ENCODE measurements around the gene IL1RAPL1. TPM values are rescaled to one million over a fixed set of nuclear protein-coding genes. Genes with fewer than 3 reads are reported as not detected.

Gene IL1RAPL1
- total and polyA plus RNA-seq, 2 experiments from 2014 or later, result 0.18 to 0.49 TPM

- TF ChIP-seq EZH2 (IDR thresholded peaks at IDR 0.05; ENCODE audit: low read depth, unreplicated experiment) (no peak), ZNF331 (CRISPR knock-in tag; IDR thresholded peaks at IDR 0.05; ENCODE audit: low read depth) (no peak), ZNF114 (CRISPR knock-in tag; IDR thresholded peaks at IDR 0.05) (no peak)
These were observed 682.1 kb downstream of the IL1RAPL1 start (continued) for GRCh38 chrX:29269390-29269789.

GRCh38 chrX:29274517-29274916 lies 687.3 kb downstream of the IL1RAPL1 start:
- Histone ChIP-seq H3K4me2 (no peak overlapping the region), H3K27ac (ENCODE audit: low read depth) (no peak overlapping the region), H2AFZ (no peak overlapping the region), H3K4me1 (ENCODE audit: insufficient read depth) (no peaks in the 10 kb centered on the region), H3K27me3 (ENCODE audit: insufficient read depth) (no peaks in the 10 kb centered on the region), H3K36me3 (ENCODE audit: insufficient read depth) (no peaks in the 10 kb centered on the region), H3K9me2 (ENCODE audit: insufficient read depth) (no peaks in the 10 kb centered on the region), H3K79me2 (replicated peaks; ENCODE audit: insufficient read depth) (no peaks in the 10 kb centered on the region), H3K4me3 (no peak overlapping the region), H3F3A (replicated peaks; ENCODE audit: low read depth) (no peaks in the 10 kb centered on the region), H4K20me1 (replicated peaks; ENCODE audit: insufficient read depth) (no peaks in the 10 kb centered on the region)
- no peak for ATAC-seq
- no peak for DNase-seq (ENCODE audit: low spot score)
- no peaks in the 10 kb centered on the region for H3K27me3 Mint-ChIP-seq (ENCODE audit: insufficient read depth, low read depth, poor library complexity)
- no peak overlapping the region for H3K27ac Mint-ChIP-seq
- TF ChIP-seq STAT1 (IDR thresholded peaks at IDR 0.05; ENCODE audit: unreplicated experiment), result no peak
- TF ChIP-seq NANOG (IDR thresholded peaks at IDR 0.05; ENCODE audit: borderline replicate concordance), result no peak
- no peak for TF ChIP-seq JUNB (IDR thresholded peaks at IDR 0.05; ENCODE audit: unreplicated experiment)
- no peak for TF ChIP-seq ZNF331 (CRISPR knock-in tag; IDR thresholded peaks at IDR 0.05; ENCODE audit: low read depth)
- no peak for TF ChIP-seq CREB1 (CRISPR knock-in tag; IDR thresholded peaks at IDR 0.05; ENCODE audit: low read depth)
- H3K4me3 Mint-ChIP-seq, result no peak overlapping the region
- no peaks in the 10 kb centered on the region for H3K9me3 Mint-ChIP-seq
- H3K36me3 Mint-ChIP-seq (ENCODE audit: low read depth), result no peaks in the 10 kb centered on the region
- no peaks in the 10 kb centered on the region for H3K4me1 Mint-ChIP-seq

GRCh38 chrX:29275928-29276327 lies 688.7 kb downstream of the IL1RAPL1 start:
- H3K27me3 ChIP-seq (ENCODE audit: insufficient read depth), result no peaks in the 10 kb centered on the region
- no peaks in the 10 kb centered on the region for H3F3A ChIP-seq (replicated peaks; ENCODE audit: low read depth)
- Mint-ChIP-seq H3K4me3 (no peak overlapping the region), H3K27ac (no peak overlapping the region), H3K4me1 (no peaks in the 10 kb centered on the region), H3K27me3 (ENCODE audit: insufficient read depth, low read depth, poor library complexity) (no peaks in the 10 kb centered on the region), H3K36me3 (ENCODE audit: low read depth) (no peaks in the 10 kb centered on the region), H3K9me3 (no peaks in the 10 kb centered on the region)
- H3K36me3 ChIP-seq (ENCODE audit: insufficient read depth), result no peaks in the 10 kb centered on the region
- H2AFZ ChIP-seq, result no peak overlapping the region
- H4K20me1 ChIP-seq (replicated peaks; ENCODE audit: insufficient read depth), result no peaks in the 10 kb centered on the region
- H3K9me2 ChIP-seq (ENCODE audit: insufficient read depth), result no peaks in the 10 kb centered on the region
- H3K4me3 ChIP-seq, result no peak overlapping the region
- no peak overlapping the region for H3K4me2 ChIP-seq
- ATAC-seq (no peak), DNase-seq (ENCODE audit: low spot score) (no peak)
- H3K27ac ChIP-seq (ENCODE audit: low read depth), result no peak overlapping the region
- no peaks in the 10 kb centered on the region for H3K79me2 ChIP-seq (replicated peaks; ENCODE audit: insufficient read depth)
- no peaks in the 10 kb centered on the region for H3K4me1 ChIP-seq (ENCODE audit: insufficient read depth)
- TF ChIP-seq REST (IDR thresholded peaks at IDR 0.05; ENCODE audit: unreplicated experiment), result no peak
- TF ChIP-seq ZNF462 (CRISPR knock-in tag; IDR thresholded peaks at IDR 0.05), result no peak
- TF ChIP-seq EZH2 (IDR thresholded peaks at IDR 0.05; ENCODE audit: low read depth, unreplicated experiment), result no peak
- TF ChIP-seq CTCF (conservative IDR thresholded peaks at IDR 0.05; ENCODE audit: low read depth in 2 of 2), result no peak

Data from GM23338 (cell line).